GM12878 (cell line): Measurements from ENCODE around the gene YWHAH. TPM values are rescaled to one million over a fixed set of nuclear protein-coding genes. Genes with fewer than 3 reads are reported as not detected.
"Not testable (repeated sequence)": the region's sequence is repeated elsewhere in the genome, so short reads cannot be mapped to it uniquely, and the experiment has no call there.

Source experiments
- ATAC-seq: fragments of 200-7000 bp; cut with Tn5 transposase; 3 replicates; pipeline ENCODE4 v1.9.1; 2020; ENCODE audit warnings: mild to moderate bottlenecking, moderate library complexity
- BruUV-seq: library from RNA; stranded (reverse); fragments of 400-500 nt; replicated peaks from 2 replicates; lab custom pipeline; 2021; lab: Mats Ljungman, UMichigan
- CTCF ChIA-PET: fragments of 300-600 bp; sonication (Branson Sonifier 250); formaldehyde crosslinking; extraction: SDS; loops from one replicate; lab custom pipeline; 2021; ENCODE audit warnings: inconsistent platforms; lab: Yijun Ruan, JAX
- POLR2A ChIA-PET: fragments of 350-600 bp; formaldehyde crosslinking; extraction: SDS; loops from one replicate; lab custom pipeline; 2021; ENCODE audit warnings: inconsistent platforms; lab: Charles Lee
- RAD21 ChIA-PET: fragments of 300-600 bp; sonication (Branson Sonifier 250); formaldehyde crosslinking; loops from one replicate; lab custom pipeline; 2023; ENCODE audit warnings: antibody characterized with exemption; ENCODE audit not compliant: unreplicated experiment; lab: Charles Lee
- SMC1A ChIA-PET: fragments of 300-600 bp; sonication (Branson Sonifier 250); formaldehyde crosslinking; loops from one replicate; lab custom pipeline; 2023; ENCODE audit not compliant: unreplicated experiment, uncharacterized antibody; lab: Charles Lee
- DNase-seq: peaks from one replicate; pipeline ENCODE4 v3.0.0-alpha.2; 2011; ENCODE audit warnings: low read depth, low spot score
- FAIRE-seq: peaks from 3 replicates; lab custom pipeline; 2011; peaks lifted over from hg19 to GRCh38; lab: Jason Lieb, UNC
- H2AFZ ChIP-seq: 2 replicates; pipeline ENCODE4 v1.6.0; 2011; ENCODE audit warnings: low read depth, low read length, control low read depth; ENCODE audit not compliant: control insufficient read depth
- H3K27ac ChIP-seq: 2 replicates; pipeline ENCODE4 v1.5.1; 2011; ENCODE audit warnings: control low read depth; ENCODE audit not compliant: control insufficient read depth, insufficient read depth
- H3K27me3 ChIP-seq, 2 experiments: replicated peaks in 1 of 2; 2 replicates each; pipeline versions ENCODE4 v1.6.0 to v1.6.1; 2011; ENCODE audit warnings: low read length in 1 of 2; ENCODE audit not compliant: control insufficient read depth in 2 of 2, insufficient read depth in 2 of 2
- H3K36me3 ChIP-seq, 2 experiments: 2 replicates each; pipeline ENCODE4 v1.5.1; 2011; ENCODE audit warnings: low read length in 1 of 2; ENCODE audit not compliant: control insufficient read depth in 2 of 2, insufficient read depth in 2 of 2
- H3K4me1 ChIP-seq: 2 replicates; pipeline ENCODE4 v1.6.1; 2011; ENCODE audit warnings: mild to moderate bottlenecking, low read length, moderate library complexity, mixed read lengths; ENCODE audit not compliant: control insufficient read depth, insufficient read depth
- H3K4me2 ChIP-seq: 2 replicates; pipeline ENCODE4 v1.6.0; 2011; ENCODE audit warnings: control low read depth; ENCODE audit not compliant: control insufficient read depth, insufficient read depth
- H3K4me3 ChIP-seq: fragments of 200-600 bp; sonication (generic); 2 replicates; pipeline ENCODE4 v1.5.1; 2016
- H3K79me2 ChIP-seq: 2 replicates; pipeline ENCODE4 v1.6.0; 2011; ENCODE audit warnings: low read length; ENCODE audit not compliant: control insufficient read depth, insufficient read depth
- H3K9ac ChIP-seq: 2 replicates; pipeline ENCODE4 v1.8.0; 2011; ENCODE audit warnings: low read length, control low read depth, mixed read lengths; ENCODE audit not compliant: control insufficient read depth, insufficient read depth
- H3K9me3 ChIP-seq: replicated peaks from 3 replicates; pipeline ENCODE4 v1.5.1; 2011; ENCODE audit warnings: mild to moderate bottlenecking, low read length; ENCODE audit not compliant: control insufficient read depth, insufficient read depth
- H4K20me1 ChIP-seq: 2 replicates; pipeline ENCODE4 v1.6.0; 2011; ENCODE audit not compliant: control insufficient read depth, insufficient read depth
- CBX5 ChIP-seq: sonication (generic); IDR thresholded peaks from 2 replicates; pipeline ENCODE4 v1.6.1; 2016; ENCODE audit warnings: low read depth, moderate library complexity, mild to moderate bottlenecking, inconsistent platforms
- STAT3 ChIP-seq: IDR thresholded peaks from 2 replicates; pipeline ENCODE4 v1.6.1; 2011; ENCODE audit warnings: low read depth, low read length, improper control_type of control experiment
- TAF1 ChIP-seq: IDR thresholded peaks from 2 replicates; pipeline ENCODE4 v1.6.1; 2011; ENCODE audit warnings: mild to moderate bottlenecking, low read depth, low read length, borderline replicate concordance
- YBX1 ChIP-seq: fragments of 450-650 bp; IDR thresholded peaks from 2 replicates; pipeline ENCODE4 v1.6.1; 2016; ENCODE audit warnings: antibody characterized with exemption
- WGBS: methylation state at CpG from one replicate; pipeline ENCODE4 v1.1.6; 2016; ENCODE audit warnings: low lambda C conversion rate; ENCODE audit not compliant: insufficient replicate concordance, insufficient coverage; ENCODE audit errors: missing lambda C conversion rate; 5-methylcytosine and 5-hydroxymethylcytosine counted together
- in situ Hi-C: fragments of 300-500 bp; cut with MboI; formaldehyde crosslinking; loops from 9 replicates; pipeline ENCODE4 v1.14.3; 2018; ENCODE audit warnings: mixed read lengths
- intact Hi-C: fragments of 100-400 bp; cut with micrococcal nuclease; formaldehyde crosslinking; loops from one replicate; pipeline ENCODE4 v1.14.2; 2022; ENCODE audit not compliant: unreplicated experiment
- polyA plus RNA-seq, 11 experiments: library from polyadenylated mRNA; depleted of rRNA in 4 of 11; unstranded in 6 of 11; stranded (reverse) in 5 of 11; fragments of >200 nt; fragmentation: Nextera tagmentation in 4 of 11; fragmentation: Illumina TruSeq in 1 of 11; extraction: Ambion mirVana in 4 of 11; extraction: Trizol in 1 of 11; gene quantifications; 1 replicate in 1 of 11; 2 replicates in 10 of 11; pipeline versions ENCODE4 v1.2.1 to v1.2.3, GENCODE V29; 2011 to 2016; ENCODE audit warnings: inconsistent platforms in 2 of 11, missing spikeins in 2 of 11, low read depth in 1 of 11
- total RNA-seq, 4 experiments: library from RNA; depleted of rRNA in 3 of 4; stranded (reverse); fragments of >200 nt in 3 of 4; fragmentation: Illumina TruSeq in 1 of 4; extraction: Trizol in 1 of 4; gene quantifications; 2 replicates each; pipeline versions ENCODE4 v1.2.1 to v1.2.3, GENCODE V29; 2013 to 2021
- TF ChIP-seq, protein P1 (sequence below): IDR thresholded peaks from 2 replicates; pipeline ENCODE4 v1.6.1; 2012; ENCODE audit warnings: mild to moderate bottlenecking, low read depth, low read length
- TF ChIP-seq, protein P2 (sequence below): fragments of 450-650 bp; IDR thresholded peaks from 2 replicates; pipeline ENCODE4 v1.6.1; 2017; ENCODE audit warnings: borderline replicate concordance

Gene YWHAH
- total and polyA plus RNA-seq, 10 of the 15 experiments (the other 5 are each of a cell fraction or from before 2014, with no cell fraction given): 34.2 to 197 (median 115) TPM

DNA sequence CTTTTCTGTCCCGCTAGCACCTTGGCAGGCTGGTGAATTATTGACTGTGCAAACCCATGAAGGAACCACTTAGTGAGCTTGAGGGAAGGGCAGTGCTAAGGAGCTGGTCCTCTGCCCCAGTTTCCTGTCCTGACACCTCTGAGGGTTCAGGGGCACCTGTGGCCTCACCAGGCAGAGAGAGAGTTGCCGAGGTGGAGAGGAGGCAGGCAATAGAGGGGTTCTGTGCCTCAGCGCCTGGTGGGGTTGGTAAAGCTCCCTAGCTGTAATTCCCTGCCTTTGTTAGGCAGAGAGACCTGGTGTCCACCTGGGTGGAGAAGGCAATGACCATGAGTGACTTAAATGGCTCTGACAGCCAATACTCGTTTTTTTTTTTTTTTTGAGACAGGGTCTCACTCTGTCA is 36.3 kb downstream of the YWHAH start:
- ChIA-PET RAD21 (interaction anchor here (1.2 to 1.3 kb wide), 2 partner anchors 10 to 82 kb away, joined by 3 to 5 read pairs; no protein-coding TSS in a partner anchor), POLR2A (interaction anchor here (0.7 kb wide), 2 partner anchors 26 to 286 kb away, joined by 3 to 5 read pairs; no protein-coding TSS in a partner anchor), CTCF (interaction anchor here (0.6 to 11.1 kb wide), 5 partner anchors 12 to 337 kb away, joined by 3 to 128 read pairs (median 3); no protein-coding TSS in a partner anchor), SMC1A (interaction anchor here (1.3 kb wide), 1 partner anchor 285 kb away, joined by 4 read pairs; no protein-coding TSS in a partner anchor)
- Histone ChIP-seq H3K9ac (no peak overlapping the region), H3K79me2 (no peaks in the 10 kb centered on the region), H3K27me3 (no peaks in the 10 kb centered on the region), H3K4me1 (no peaks in the 10 kb centered on the region), H4K20me1 (no peaks in the 10 kb centered on the region), H3K36me3 (no peaks in the 10 kb centered on the region), H2AFZ (no peak overlapping the region), H3K27ac (no peak overlapping the region), H3K4me3 (no peak overlapping the region), H3K9me3 (no peaks in the 10 kb centered on the region), H3K4me2 (no peak overlapping the region)
- BruUV-seq: no TSS peak
- ATAC-seq: no peak
- no peak for DNase-seq
- no peak for FAIRE-seq
- 38% methylated on average over 4 of the region's 4 CpGs for WGBS
- in situ Hi-C loops: no loop called here
- TF ChIP-seq, protein P1, sequence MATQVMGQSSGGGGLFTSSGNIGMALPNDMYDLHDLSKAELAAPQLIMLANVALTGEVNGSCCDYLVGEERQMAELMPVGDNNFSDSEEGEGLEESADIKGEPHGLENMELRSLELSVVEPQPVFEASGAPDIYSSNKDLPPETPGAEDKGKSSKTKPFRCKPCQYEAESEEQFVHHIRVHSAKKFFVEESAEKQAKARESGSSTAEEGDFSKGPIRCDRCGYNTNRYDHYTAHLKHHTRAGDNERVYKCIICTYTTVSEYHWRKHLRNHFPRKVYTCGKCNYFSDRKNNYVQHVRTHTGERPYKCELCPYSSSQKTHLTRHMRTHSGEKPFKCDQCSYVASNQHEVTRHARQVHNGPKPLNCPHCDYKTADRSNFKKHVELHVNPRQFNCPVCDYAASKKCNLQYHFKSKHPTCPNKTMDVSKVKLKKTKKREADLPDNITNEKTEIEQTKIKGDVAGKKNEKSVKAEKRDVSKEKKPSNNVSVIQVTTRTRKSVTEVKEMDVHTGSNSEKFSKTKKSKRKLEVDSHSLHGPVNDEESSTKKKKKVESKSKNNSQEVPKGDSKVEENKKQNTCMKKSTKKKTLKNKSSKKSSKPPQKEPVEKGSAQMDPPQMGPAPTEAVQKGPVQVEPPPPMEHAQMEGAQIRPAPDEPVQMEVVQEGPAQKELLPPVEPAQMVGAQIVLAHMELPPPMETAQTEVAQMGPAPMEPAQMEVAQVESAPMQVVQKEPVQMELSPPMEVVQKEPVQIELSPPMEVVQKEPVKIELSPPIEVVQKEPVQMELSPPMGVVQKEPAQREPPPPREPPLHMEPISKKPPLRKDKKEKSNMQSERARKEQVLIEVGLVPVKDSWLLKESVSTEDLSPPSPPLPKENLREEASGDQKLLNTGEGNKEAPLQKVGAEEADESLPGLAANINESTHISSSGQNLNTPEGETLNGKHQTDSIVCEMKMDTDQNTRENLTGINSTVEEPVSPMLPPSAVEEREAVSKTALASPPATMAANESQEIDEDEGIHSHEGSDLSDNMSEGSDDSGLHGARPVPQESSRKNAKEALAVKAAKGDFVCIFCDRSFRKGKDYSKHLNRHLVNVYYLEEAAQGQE: no peak
- no peak for TF ChIP-seq YBX1
- TF ChIP-seq CBX5: no peak
- no peak for TF ChIP-seq TAF1
- no peak for TF ChIP-seq STAT3
- TF ChIP-seq, protein P2, sequence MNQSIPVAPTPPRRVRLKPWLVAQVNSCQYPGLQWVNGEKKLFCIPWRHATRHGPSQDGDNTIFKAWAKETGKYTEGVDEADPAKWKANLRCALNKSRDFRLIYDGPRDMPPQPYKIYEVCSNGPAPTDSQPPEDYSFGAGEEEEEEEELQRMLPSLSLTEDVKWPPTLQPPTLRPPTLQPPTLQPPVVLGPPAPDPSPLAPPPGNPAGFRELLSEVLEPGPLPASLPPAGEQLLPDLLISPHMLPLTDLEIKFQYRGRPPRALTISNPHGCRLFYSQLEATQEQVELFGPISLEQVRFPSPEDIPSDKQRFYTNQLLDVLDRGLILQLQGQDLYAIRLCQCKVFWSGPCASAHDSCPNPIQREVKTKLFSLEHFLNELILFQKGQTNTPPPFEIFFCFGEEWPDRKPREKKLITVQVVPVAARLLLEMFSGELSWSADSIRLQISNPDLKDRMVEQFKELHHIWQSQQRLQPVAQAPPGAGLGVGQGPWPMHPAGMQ: no peak
- intact Hi-C loops: no loop called here

DNA sequence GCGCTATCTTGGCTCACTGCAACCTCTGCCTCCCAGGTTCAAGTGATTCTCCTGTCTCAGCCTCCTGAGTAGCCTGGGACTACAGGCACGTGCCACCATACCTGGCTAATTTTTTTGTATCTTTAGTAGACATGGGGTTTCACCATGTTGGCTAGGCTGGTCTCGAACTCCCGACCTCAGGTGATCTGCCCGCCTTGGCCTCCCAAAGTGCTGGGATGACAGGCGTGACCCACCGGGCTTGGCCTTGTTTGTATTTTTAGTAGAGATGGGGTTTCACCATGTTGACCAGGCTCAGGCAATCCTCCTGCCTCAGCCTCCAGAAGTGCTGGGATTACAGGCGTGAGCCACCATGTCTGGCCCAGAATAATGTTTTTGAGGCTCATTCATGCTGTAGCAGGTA is 37.6 kb downstream of the YWHAH start:
- intact Hi-C loops, DNase-seq, BruUV-seq, ATAC-seq, in situ Hi-C loops, CTCF ChIA-PET, H4K20me1 ChIP-seq, POLR2A ChIA-PET, FAIRE-seq, H3K4me1 ChIP-seq, SMC1A ChIA-PET, H3K4me2 ChIP-seq, H3K9ac ChIP-seq, H3K27me3 ChIP-seq, H3K27ac ChIP-seq, H3K79me2 ChIP-seq, H3K36me3 ChIP-seq, H2AFZ ChIP-seq, H3K9me3 ChIP-seq, H3K4me3 ChIP-seq, RAD21 ChIA-PET: not testable (repeated sequence)
- WGBS: 45% methylated on average over 8 of the region's 8 CpGs
